Sigmoid colon (tissue), 4 donors: ENCODE results near the gene TNFRSF25.

Source experiments
- CTCF ChIP-seq, 4 experiments: fragments of 450-650 bp in 3 of 4; fragments of 200-600 bp in 1 of 4; IDR thresholded peaks; one replicate each; pipeline ENCODE4 v1.5.1; 2016 to 2019; ENCODE audit warnings: antibody characterized with exemption in 4 of 4, mild to moderate bottlenecking in 3 of 4, moderate library complexity in 2 of 4
- POLR2A ChIP-seq, 2 donors: fragments of 450-650 bp; IDR thresholded peaks; one replicate each; pipeline ENCODE4 v1.6.1; 2016; ENCODE audit warnings: antibody characterized with exemption in 2 of 2, mild to moderate bottlenecking in 2 of 2, moderate library complexity in 2 of 2
- POLR2AphosphoS5 ChIP-seq, 4 donors: sonication (generic); formaldehyde crosslinking; IDR thresholded peaks; one replicate each; pipeline ENCODE4 v1.6.1; 2017; ENCODE audit warnings: antibody characterized with exemption in 4 of 4

- TF ChIP-seq POLR2A (IDR thresholded peaks at IDR 0.05), result no peak
- TF ChIP-seq CTCF (IDR thresholded peaks at IDR 0.05), result no peak
- no peak for TF ChIP-seq POLR2AphosphoS5 (IDR thresholded peaks at IDR 0.05)
These were observed 24.4 kb downstream of the TNFRSF25 start for GRCh38 chr1:6441586-6441985.
